SJSA1 (cell line): ENCODE results near the gene CDK3. TPM values are rescaled to one million over a fixed set of nuclear protein-coding genes. Genes with fewer than 3 reads are reported as not detected.

Experiments used
- DNase-seq, 2 experiments: peaks; one replicate each; pipeline ENCODE4 v3.0.0-alpha.2; 2015 to 2020; ENCODE audit warnings: low spot score in 2 of 2, low read depth in 1 of 2
- H3K27ac ChIP-seq: fragments of 250-450 bp; sonication (Bioruptor Pico); 2 replicates; pipeline ENCODE4 v1.5.1; 2020; ENCODE audit warnings: mild to moderate bottlenecking, moderate library complexity
- H3K27me3 ChIP-seq: fragments of 250-450 bp; sonication (Bioruptor Pico); replicated peaks from 2 replicates; pipeline ENCODE4 v1.5.1; 2020; ENCODE audit warnings: mild to moderate bottlenecking, moderate library complexity
- H3K36me3 ChIP-seq: fragments of 250-450 bp; sonication (Bioruptor Pico); 2 replicates; pipeline ENCODE4 v1.5.1; 2020; ENCODE audit warnings: mild to moderate bottlenecking
- H3K4me1 ChIP-seq: fragments of 250-450 bp; sonication (Bioruptor Pico); replicated peaks from 2 replicates; pipeline ENCODE4 v1.6.1; 2021; ENCODE audit warnings: mild to moderate bottlenecking
- H3K4me3 ChIP-seq: fragments of 250-450 bp; sonication (Bioruptor Pico); 2 replicates; pipeline ENCODE4 v1.5.1; 2020; ENCODE audit warnings: mild to moderate bottlenecking
- H3K9me3 ChIP-seq: fragments of 250-450 bp; sonication (Bioruptor Pico); replicated peaks from 2 replicates; pipeline ENCODE4 v1.5.1; 2020; ENCODE audit warnings: mild to moderate bottlenecking
- total RNA-seq: library from RNA; depleted of rRNA; stranded (reverse); fragments of >200 nt; shearing (Covaris generic); gene quantifications from 2 replicates; pipeline ENCODE4 v1.2.3, GENCODE V29; 2014; rRNA removed

Gene CDK3
- total RNA-seq, 1 experiment from 2014 or later = 5.1 TPM

DNA sequence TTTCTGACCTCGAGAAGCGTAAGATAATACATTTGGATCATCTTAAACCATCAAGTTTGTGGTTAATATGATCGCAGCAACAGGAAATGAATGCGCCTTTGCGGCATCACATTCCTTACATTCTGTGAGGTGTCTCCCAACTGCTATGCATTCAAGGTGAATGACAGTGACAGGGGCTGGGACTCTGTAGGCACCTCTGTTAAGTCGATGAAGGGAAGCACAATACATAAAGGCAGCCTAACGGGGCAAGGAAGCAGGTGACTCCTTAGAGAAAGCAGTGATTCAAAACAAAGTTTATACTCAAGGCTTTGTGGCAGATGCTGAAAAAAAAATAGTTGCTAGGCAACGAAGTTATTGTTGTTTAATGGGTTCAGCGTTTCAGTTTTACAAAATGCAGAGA lies 48.1 kb downstream of the CDK3 start:
- no peaks in the 10 kb centered on the region for H3K9me3 ChIP-seq
- H3K27ac ChIP-seq = peak overlapping the region; percentile 46
- H3K4me1 ChIP-seq = peaks cover 20% of the 10 kb centered on the region
- peaks cover 93% of the 10 kb centered on the region for H3K36me3 ChIP-seq
- no peaks in the 10 kb centered on the region for H3K27me3 ChIP-seq
- DNase-seq = peak in 1 of 2 experiments; percentile 34
- H3K4me3 ChIP-seq = no peak overlapping the region

DNA sequence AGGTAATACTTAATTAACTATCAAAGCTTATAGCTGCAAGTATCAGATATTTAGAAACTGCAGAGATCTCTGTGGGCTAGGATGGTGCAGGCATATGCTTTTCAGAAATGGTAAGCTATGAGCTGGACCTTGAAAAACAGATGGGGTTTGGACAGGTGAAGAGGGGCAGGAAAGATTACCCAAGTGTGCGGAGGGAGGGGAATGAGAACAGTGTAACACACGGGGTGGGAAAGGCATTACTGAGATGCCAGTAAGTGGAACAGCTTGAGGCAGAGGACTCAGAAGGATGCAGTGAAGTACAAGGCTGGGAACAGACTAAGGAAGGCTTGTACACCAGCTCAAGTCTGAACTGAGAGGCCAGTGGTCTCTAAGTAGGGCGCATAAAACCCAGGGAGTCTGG lies 48.6 kb downstream of the CDK3 start:
- no peak for DNase-seq
- Histone ChIP-seq H3K9me3 (no peaks in the 10 kb centered on the region), H3K27me3 (no peaks in the 10 kb centered on the region), H3K27ac (peak overlapping the region; percentile 46), H3K4me1 (peaks cover 25% of the 10 kb centered on the region), H3K4me3 (no peak overlapping the region), H3K36me3 (peaks cover 93% of the 10 kb centered on the region)

- peaks cover 25% of the 10 kb centered on the region for H3K4me1 ChIP-seq
- no peak for DNase-seq
- H3K4me3 ChIP-seq = no peak overlapping the region
- H3K27me3 ChIP-seq = no peaks in the 10 kb centered on the region
- no peaks in the 10 kb centered on the region for H3K9me3 ChIP-seq
- peaks cover 93% of the 10 kb centered on the region for H3K36me3 ChIP-seq
- H3K27ac ChIP-seq = peak overlapping the region; percentile 46
Observed at GRCh38 chr17:76049836-76050537, 49.3 kb downstream of the CDK3 start.

DNA sequence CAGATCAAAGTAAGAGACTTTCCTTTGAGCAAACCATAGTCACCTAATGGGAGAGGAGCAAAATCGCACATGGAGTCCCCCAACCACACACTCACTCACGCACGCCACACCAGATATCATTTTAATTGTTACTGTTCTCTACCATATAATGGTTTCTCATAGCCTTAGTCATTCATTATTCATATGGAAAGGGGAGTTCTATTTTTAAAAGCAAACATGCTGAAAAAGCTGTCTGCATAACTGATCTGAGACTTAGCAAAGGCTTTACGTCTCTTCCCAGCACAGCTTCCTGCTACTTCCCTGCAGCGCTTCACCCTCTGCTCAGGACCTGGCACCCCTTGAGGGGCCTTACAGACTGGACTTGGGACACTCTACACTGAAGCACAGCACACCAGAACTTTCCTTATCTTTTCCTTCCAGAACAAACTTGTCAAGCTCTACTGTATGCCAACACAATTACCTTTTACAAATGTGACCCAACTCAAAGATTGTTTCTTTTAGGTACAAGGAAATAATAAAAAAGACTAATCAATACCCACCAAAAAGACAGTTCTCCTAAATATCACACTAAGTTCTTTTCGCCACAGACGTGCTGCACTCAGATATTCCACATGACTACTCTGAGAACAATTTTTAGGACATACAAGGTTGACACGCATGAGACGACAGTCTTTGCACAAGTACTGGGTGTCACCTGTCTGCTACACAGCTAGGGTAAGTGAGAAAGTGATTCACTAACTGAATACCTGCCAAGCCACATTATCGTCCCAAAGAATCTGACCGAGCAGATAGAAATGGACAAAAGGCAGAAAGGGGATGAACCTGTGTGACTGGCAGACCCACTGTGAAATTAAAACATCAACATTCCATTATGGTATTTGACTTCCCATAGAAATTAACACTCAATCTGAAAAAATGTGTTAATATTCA lies 50.1 kb downstream of the CDK3 start:
- Histone ChIP-seq H3K27me3 (no peaks in the 10 kb centered on the region), H3K4me3 (no peak overlapping the region), H3K4me1 (peaks cover 25% of the 10 kb centered on the region), H3K27ac (no peak overlapping the region), H3K36me3 (peaks cover 93% of the 10 kb centered on the region), H3K9me3 (no peaks in the 10 kb centered on the region)
- no peak for DNase-seq

DNA sequence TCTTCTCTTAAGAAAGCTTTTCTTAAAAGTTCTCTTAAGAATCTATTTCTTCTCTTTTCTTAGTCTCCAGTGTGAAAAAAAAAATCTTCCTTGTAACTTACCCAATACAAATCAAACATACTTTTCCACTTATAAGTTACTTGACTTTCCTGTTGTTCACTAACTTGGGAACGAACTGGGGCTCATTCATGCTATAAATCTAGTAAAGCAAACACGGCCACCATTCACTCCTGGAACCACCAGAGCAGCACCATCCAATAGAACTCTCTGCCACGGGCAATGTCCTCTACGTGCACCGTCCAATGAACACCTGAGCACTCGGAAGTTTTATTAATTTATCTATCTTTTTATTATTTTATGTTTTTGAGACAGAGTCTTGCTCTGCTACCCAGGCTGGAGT lies 50.9 kb downstream of the CDK3 start:
- H3K4me3 ChIP-seq = no peak overlapping the region
- DNase-seq = no peak
- H3K36me3 ChIP-seq = peaks cover 93% of the 10 kb centered on the region
- H3K9me3 ChIP-seq = no peaks in the 10 kb centered on the region
- H3K27me3 ChIP-seq = no peaks in the 10 kb centered on the region
- peaks cover 25% of the 10 kb centered on the region for H3K4me1 ChIP-seq
- no peak overlapping the region for H3K27ac ChIP-seq

DNA sequence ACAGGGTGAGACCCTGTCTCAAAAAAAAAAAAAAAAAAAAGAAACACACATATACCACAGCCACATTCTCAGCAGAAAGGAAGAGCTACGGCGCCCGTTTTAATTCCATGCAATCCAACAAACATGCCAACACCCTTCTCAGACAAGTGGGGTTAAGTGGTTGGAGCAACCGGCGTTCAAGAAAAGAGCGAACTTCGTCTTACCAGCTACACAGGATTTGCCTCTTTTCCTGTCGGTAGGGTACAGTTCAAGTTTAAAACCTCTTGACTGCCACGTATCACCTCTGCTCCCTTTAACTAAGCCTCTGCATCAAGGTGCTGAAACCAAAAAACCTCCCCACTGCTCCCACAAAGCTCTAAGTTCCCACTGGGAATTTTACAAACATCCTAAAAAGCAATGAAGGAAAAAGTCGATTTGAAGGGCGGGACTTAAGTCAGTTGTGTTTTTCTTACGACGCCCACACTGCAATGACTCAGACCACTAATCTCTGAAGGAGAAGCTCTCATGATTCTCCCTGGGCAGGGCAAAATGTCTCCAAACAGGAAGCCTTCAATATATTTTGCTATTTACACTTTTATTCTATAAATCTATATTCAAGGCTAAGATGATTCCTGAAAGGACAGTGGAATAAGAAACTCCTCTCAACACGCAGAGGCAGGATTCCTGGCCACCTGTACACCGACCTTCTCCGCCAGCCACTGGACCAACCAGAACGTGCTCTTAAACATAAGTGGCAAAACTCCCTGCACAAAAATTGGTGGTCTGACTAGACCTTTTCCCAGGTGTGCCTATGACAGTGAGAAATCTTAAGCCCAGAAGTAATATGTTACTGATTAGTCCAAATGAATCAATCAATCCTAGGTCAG lies 52.8 kb downstream of the CDK3 start:
- DNase-seq = no peak
- Histone ChIP-seq H3K27me3 (no peaks in the 10 kb centered on the region), H3K36me3 (peaks cover 96% of the 10 kb centered on the region), H3K9me3 (no peaks in the 10 kb centered on the region), H3K27ac (no peak overlapping the region), H3K4me3 (no peak overlapping the region), H3K4me1 (peaks cover 19% of the 10 kb centered on the region)

DNA sequence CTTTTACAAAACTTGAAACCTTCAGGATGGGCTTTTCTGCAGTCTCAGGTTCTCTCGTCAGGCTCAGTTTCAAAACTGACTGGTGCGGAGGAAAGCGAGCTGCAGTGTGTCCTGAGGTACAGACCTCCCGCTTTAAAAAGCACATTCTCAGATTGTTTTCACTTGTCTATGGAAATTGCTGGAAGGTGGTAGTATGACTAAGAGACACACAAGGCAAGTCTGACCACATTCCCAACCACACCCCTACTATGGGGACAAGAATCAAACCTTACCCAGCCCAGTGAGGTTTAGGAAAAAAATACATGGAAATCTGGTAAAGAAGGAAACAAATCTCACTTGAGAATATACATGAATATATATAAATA lies 53.4 kb downstream of the CDK3 start:
- Histone ChIP-seq H3K27me3 (no peaks in the 10 kb centered on the region), H3K9me3 (no peaks in the 10 kb centered on the region), H3K27ac (no peak overlapping the region), H3K4me1 (peaks cover 13% of the 10 kb centered on the region), H3K36me3 (peaks cover 96% of the 10 kb centered on the region), H3K4me3 (no peak overlapping the region)
- no peak for DNase-seq

Other genes starting within 250 kb of the CDK3 start
- 50.5 and 50.6 TPM in 2 replicates for gene GALK1, start 235.7 kb upstream of the CDK3 start, total RNA-seq
- gene UNK, start 216.0 kb upstream of the CDK3 start, total RNA-seq = 28.8 and 42.8 TPM in 2 replicates
- not detected in 2 replicates for gene UNC13D, start 156.5 kb upstream of the CDK3 start, total RNA-seq
- 22.6 and 28.8 TPM in 2 replicates for gene WBP2, start 145.5 kb upstream of the CDK3 start, total RNA-seq
- 11.9 and 17.5 TPM in 2 replicates for gene TRIM47, start 122.3 kb upstream of the CDK3 start, total RNA-seq
- gene TRIM65, start 103.9 kb upstream of the CDK3 start, total RNA-seq = 11.9 and 17.6 TPM in 2 replicates
- gene MRPL38, start 96.0 kb upstream of the CDK3 start, total RNA-seq = 54.0 and 55.7 TPM in 2 replicates
- 20.1 and 29.0 TPM in 2 replicates for gene FBF1, start 59.8 kb upstream of the CDK3 start, total RNA-seq
- 32.0 and 33.4 TPM in 2 replicates for gene ACOX1, start 21.7 kb upstream of the CDK3 start, total RNA-seq
- gene TEN1, start 21.6 kb upstream of the CDK3 start, total RNA-seq = 26.9 and 31.0 TPM in 2 replicates
- not detected in 2 replicates for gene EVPL, start 26.5 kb downstream of the CDK3 start, total RNA-seq
- 38.4 and 48.1 TPM in 2 replicates for gene SRP68, start 71.7 kb downstream of the CDK3 start, total RNA-seq
- 0.18 TPM in 1 of 2 replicates, not detected in the other for gene GALR2, start 73.9 kb downstream of the CDK3 start, total RNA-seq
- not detected in 2 replicates for gene ZACN, start 78.3 kb downstream of the CDK3 start, total RNA-seq
- gene EXOC7, start 102.9 kb downstream of the CDK3 start, total RNA-seq = 98.2 and 133 TPM in 2 replicates
- not detected in 2 replicates for gene FOXJ1, start 140.4 kb downstream of the CDK3 start, total RNA-seq
- gene RNF157, start 239.6 kb downstream of the CDK3 start, total RNA-seq = 4.6 and 9.4 TPM in 2 replicates